DOHH2 (cell line): ENCODE results near the gene S100A14.

Source experiments
- CTCF ChIP-seq: fragments of 200-600 bp; sonication (generic); IDR thresholded peaks from one replicate; pipeline ENCODE4 v1.5.1; 2014; ENCODE audit warnings: antibody characterized with exemption, mild to moderate bottlenecking, low read depth, low read length; ENCODE audit not compliant: poor library complexity, severe bottlenecking
- EZH2phosphoT487 ChIP-seq: fragments of 200-600 bp; sonication (generic); IDR thresholded peaks from 2 replicates; pipeline ENCODE4 v1.6.1; 2017; ENCODE audit warnings: borderline replicate concordance, mild to moderate bottlenecking, antibody characterized with exemption, low read length, moderate library complexity, mixed read lengths

- TF ChIP-seq CTCF (no peak), EZH2phosphoT487 (no peak)
Observed at GRCh38 chr1:153643816-153644215, 27.7 kb upstream of the S100A14 start.
